Effector memory CD4-positive, alpha-beta T cell (primary cell): ENCODE measurements around the gene WWTR1.

Experiments used
- DNase-seq, 3 donors: peaks; one replicate each; pipeline ENCODE4 v3.0.0-alpha.2; 2020
- H3K27ac ChIP-seq: 2 replicates; pipeline ENCODE4 v1.7.0; 2013; ENCODE audit warnings: mild to moderate bottlenecking, low read length, moderate library complexity; ENCODE audit not compliant: insufficient read depth, poor library complexity, severe bottlenecking
- H3K27me3 ChIP-seq: replicated peaks from 2 replicates; pipeline ENCODE4 v1.7.0; 2013; ENCODE audit warnings: mild to moderate bottlenecking, low read length; ENCODE audit not compliant: insufficient read depth, control insufficient read depth, poor library complexity, severe bottlenecking
- H3K36me3 ChIP-seq: 2 replicates; pipeline ENCODE4 v1.7.0; 2013; ENCODE audit warnings: mild to moderate bottlenecking, low read length, moderate library complexity; ENCODE audit not compliant: control insufficient read depth, insufficient read depth
- H3K4me1 ChIP-seq: 2 replicates; pipeline ENCODE4 v1.7.0; 2013; ENCODE audit warnings: low read length, mild to moderate bottlenecking; ENCODE audit not compliant: control insufficient read depth, insufficient read depth, poor library complexity, severe bottlenecking
- H3K4me3 ChIP-seq: 2 replicates; pipeline ENCODE4 v1.7.0; 2013; ENCODE audit warnings: low read length, low read depth, mild to moderate bottlenecking; ENCODE audit not compliant: insufficient read depth, poor library complexity, severe bottlenecking
- H3K9me3 ChIP-seq: 2 replicates; pipeline ENCODE4 v1.7.0; 2013; ENCODE audit warnings: mild to moderate bottlenecking, low read length, moderate library complexity; ENCODE audit not compliant: control insufficient read depth

The WWTR1 gene

DNA sequence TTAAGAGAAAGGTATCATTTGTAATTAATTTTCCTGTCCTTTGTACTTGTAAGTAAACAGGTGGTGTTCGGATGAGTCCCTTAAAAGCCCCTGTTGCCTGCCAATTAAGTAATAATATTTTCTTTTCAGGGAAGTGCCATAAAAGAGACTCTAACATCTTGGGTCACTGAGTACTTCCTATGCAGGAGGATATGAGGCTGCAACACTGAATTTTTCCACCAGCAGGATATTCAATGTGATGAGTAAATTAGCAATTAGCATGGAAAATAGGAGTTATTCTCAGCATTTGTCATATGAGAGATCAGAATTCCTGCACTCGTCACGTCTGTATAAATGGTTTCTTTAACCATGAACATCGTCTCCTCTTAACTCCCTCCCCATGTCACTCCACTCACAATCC lies 45.4 kb downstream of the WWTR1 start:
- Histone ChIP-seq H3K36me3 (no peaks in the 10 kb centered on the region), H3K27ac (no peak overlapping the region), H3K27me3 (no peaks in the 10 kb centered on the region), H3K4me1 (no peaks in the 10 kb centered on the region), H3K4me3 (no peak overlapping the region), H3K9me3 (no peaks in the 10 kb centered on the region)
- DNase-seq = no peak

DNA sequence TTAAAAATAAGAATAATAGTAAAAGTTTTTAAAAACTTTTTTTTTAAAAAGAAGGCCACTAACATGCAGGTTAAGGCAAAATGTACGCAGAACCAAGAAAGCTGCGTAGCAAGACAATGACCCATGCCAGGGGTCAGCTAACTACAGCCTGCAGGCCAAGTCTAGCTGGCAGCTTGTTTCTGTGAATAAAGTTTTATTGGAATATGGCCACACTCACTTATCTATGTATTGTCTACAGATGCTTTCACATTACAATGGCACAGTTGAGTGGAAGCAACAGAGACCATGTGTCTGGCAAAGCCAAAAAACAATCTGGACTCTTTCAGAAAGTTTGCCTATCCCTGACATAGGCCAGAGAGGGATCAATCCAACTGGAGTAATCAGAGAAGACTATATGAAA lies 46.7 kb downstream of the WWTR1 start:
- no peaks in the 10 kb centered on the region for H3K36me3 ChIP-seq
- H3K4me3 ChIP-seq = no peak overlapping the region
- no peaks in the 10 kb centered on the region for H3K27me3 ChIP-seq
- H3K27ac ChIP-seq = no peak overlapping the region
- H3K4me1 ChIP-seq = no peaks in the 10 kb centered on the region
- H3K9me3 ChIP-seq = no peaks in the 10 kb centered on the region
- no peak for DNase-seq

DNA sequence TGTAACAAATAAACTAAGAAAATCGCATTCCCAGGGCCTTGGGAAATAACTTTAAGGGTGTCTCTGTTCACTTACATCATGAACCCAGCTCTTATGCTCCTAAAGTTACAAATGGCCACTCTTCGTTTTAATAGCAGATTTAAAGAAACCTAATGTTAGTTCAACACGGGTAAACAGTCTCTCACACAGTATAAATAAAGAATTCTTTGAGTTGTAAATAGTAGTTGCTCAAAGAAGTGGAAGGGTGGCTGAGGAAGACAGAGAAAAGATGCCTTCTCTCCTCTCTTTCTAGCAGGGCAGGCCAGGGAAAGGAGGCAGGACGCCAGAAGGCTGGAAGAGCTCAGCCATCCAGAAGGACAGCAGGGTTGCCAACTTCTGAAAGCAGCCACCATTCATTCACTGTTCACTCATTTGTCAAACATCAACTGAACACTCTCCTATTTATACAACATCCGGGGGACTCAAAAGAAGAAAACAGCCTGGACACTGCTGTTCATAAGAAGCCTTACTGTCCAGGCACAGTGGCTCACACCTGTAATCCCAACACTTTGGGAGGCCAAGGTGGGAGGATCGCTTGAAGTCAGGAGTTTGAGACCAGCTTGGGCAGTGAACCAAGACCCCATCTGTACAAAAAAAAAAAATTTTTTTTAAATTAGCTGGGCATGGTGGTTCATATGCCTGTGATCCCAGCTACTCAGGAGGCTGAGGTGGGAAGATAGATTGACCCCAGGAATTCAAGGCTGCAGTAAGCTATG lies 47.3 kb downstream of the WWTR1 start:
- Histone ChIP-seq H3K27me3 (no peaks in the 10 kb centered on the region), H3K36me3 (no peaks in the 10 kb centered on the region), H3K4me1 (no peaks in the 10 kb centered on the region), H3K9me3 (no peaks in the 10 kb centered on the region), H3K4me3 (no peak overlapping the region), H3K27ac (no peak overlapping the region)
- no peak for DNase-seq

GRCh38 chr3:149609595-149609994 lies 48.2 kb downstream of the WWTR1 start:
- no peak overlapping the region for H3K27ac ChIP-seq
- DNase-seq = no peak
- no peaks in the 10 kb centered on the region for H3K27me3 ChIP-seq
- no peaks in the 10 kb centered on the region for H3K9me3 ChIP-seq
- no peak overlapping the region for H3K4me3 ChIP-seq
- no peaks in the 10 kb centered on the region for H3K4me1 ChIP-seq
- H3K36me3 ChIP-seq = no peaks in the 10 kb centered on the region

GRCh38 chr3:149608987-149609386 lies 48.8 kb downstream of the WWTR1 start:
- Histone ChIP-seq H3K4me1 (no peaks in the 10 kb centered on the region), H3K27ac (no peak overlapping the region)

GRCh38 chr3:149605902-149606301 lies 51.9 kb downstream of the WWTR1 start:
- no peak for DNase-seq
- H3K9me3 ChIP-seq = no peaks in the 10 kb centered on the region
- no peak overlapping the region for H3K27ac ChIP-seq
- no peaks in the 10 kb centered on the region for H3K4me1 ChIP-seq
- no peaks in the 10 kb centered on the region for H3K27me3 ChIP-seq
- no peaks in the 10 kb centered on the region for H3K36me3 ChIP-seq
- H3K4me3 ChIP-seq = no peak overlapping the region

More at GRCh38 chr3:149608987-149609386, 48.8 kb downstream of the WWTR1 start:
- no peaks in the 10 kb centered on the region for H3K36me3 ChIP-seq
- H3K9me3 ChIP-seq = no peaks in the 10 kb centered on the region
- no peaks in the 10 kb centered on the region for H3K27me3 ChIP-seq
- DNase-seq = no peak
- H3K4me3 ChIP-seq = no peak overlapping the region

- Histone ChIP-seq H3K27ac (no peak overlapping the region), H3K4me1 (no peaks in the 10 kb centered on the region)
- no peak for DNase-seq
Measured at GRCh38 chr3:149604125-149604875, 53.5 kb downstream of the WWTR1 start.

DNA sequence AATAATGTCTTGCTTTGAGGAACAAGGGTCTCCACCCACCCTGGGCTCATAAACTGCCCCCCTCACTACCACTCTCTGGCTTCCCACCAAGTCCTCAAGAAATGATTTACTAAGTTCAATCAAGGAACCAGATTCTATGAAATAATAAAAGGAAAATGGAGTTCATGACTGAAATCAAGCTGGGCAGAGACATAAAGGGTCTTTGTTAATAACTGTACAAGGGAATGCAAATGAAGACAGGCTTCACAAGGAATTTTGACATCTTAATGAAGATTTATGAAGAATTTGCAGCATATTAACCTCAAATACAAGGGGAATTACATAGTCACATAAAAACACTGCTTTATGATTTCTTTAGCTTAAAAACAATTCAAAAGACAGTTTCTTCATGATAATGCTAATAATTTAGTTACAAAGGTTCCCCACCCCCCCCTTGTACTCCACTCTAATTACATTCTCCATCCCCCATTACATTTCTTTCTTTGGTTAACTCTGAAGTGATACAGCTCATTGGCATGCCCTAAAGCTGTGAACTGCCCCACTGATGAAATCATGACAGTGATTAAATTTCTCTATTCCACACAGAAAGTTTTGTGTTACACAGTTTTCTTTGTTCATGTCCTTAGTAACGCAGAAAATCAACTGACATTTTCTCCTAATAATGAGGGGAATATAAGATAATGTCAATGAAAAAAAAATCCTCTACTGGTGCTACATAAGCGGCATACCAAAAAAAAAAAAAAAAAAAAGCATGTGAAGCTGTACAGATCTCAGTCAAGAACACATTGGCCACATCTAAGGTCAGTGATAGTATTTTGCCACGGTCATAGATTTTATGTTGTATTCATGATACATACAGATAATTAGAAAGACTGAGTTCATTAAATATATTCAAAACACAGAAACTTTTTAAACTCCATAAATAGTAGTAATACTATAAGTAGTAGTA lies 54.4 kb downstream of the WWTR1 start:
- H3K27ac ChIP-seq = no peak overlapping the region
- no peaks in the 10 kb centered on the region for H3K9me3 ChIP-seq
- no peaks in the 10 kb centered on the region for H3K4me1 ChIP-seq
- peaks cover 5% of the 10 kb centered on the region for H3K27me3 ChIP-seq
- no peak overlapping the region for H3K4me3 ChIP-seq
- no peaks in the 10 kb centered on the region for H3K36me3 ChIP-seq
- no peak for DNase-seq

More at GRCh38 chr3:149604125-149604875, 53.5 kb downstream of the WWTR1 start:
- no peaks in the 10 kb centered on the region for H3K36me3 ChIP-seq
- peaks cover 5% of the 10 kb centered on the region for H3K27me3 ChIP-seq
- H3K4me3 ChIP-seq = no peak overlapping the region
- H3K9me3 ChIP-seq = no peaks in the 10 kb centered on the region

GRCh38 chr3:149600634-149601033 lies 57.2 kb downstream of the WWTR1 start:
- Histone ChIP-seq H3K36me3 (no peaks in the 10 kb centered on the region), H3K4me1 (no peaks in the 10 kb centered on the region), H3K27me3 (peaks cover 5% of the 10 kb centered on the region), H3K4me3 (no peak overlapping the region), H3K9me3 (no peaks in the 10 kb centered on the region), H3K27ac (no peak overlapping the region)
- no peak for DNase-seq
